ENCODE data around the gene MCTP1.

Gene MCTP1

DNA sequence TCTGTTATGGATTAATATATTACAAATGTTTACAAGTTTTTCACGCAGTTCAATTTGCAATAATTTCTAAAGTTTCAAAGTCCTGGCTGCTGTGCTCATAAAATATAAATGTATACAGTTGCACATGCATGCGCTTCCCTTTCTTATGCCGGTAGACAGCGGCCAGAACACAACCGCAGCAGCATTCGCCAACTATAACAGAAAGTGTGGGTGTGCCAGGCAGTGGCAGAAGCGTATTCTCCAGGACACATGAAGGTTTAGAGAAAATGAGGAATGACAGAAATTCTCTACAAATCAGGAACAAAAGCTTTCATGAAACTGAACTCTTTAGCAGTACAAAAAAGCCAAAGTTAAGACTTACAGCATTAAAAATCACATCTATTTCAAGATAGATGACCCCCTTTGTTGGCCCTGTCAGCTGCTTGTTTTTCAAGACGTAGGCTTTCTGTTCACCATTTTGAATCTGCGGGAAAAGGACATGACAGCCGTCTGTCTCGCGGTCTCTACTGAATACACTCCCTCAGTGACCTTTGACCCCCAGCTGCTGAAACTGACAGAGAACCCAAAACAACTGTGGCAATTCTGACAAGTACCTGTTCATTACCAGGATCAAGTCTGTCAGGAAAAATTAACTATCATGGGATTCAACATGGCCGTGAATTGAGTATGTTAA is 414.2 kb downstream of the MCTP1 start:
- Histone ChIP-seq H3K4me3 (ENCODE audit: low read length) (no peak overlapping the region), H3K4me2 (ENCODE audit: low read length) (no peak overlapping the region), H3K9me2 (replicated peaks; ENCODE audit: control insufficient read depth, low read length) (no peaks in the 10 kb centered on the region), H4K20me1 (ENCODE audit: control insufficient read depth, insufficient read depth, low read depth, low read length) (no peaks in the 10 kb centered on the region), H3K27me3 (ENCODE audit: control insufficient read depth, low read length) (no peaks in the 10 kb centered on the region), H3K4me1 (ENCODE audit: control insufficient read depth, low read length) (no peaks in the 10 kb centered on the region), H3K27ac (ENCODE audit: low read depth, low read length) (no peak overlapping the region), H3K79me2 (ENCODE audit: control insufficient read depth, low read length) (no peaks in the 10 kb centered on the region), H3K9me3 (ENCODE audit: control insufficient read depth, insufficient read depth, low read length) (no peaks in the 10 kb centered on the region), H3F3A (ENCODE audit: control insufficient read depth, insufficient read depth) (no peaks in the 10 kb centered on the region), H3K36me3 (ENCODE audit: control insufficient read depth, low read length) (no peaks in the 10 kb centered on the region)
- no peak for TF ChIP-seq EZH2phosphoT487 (IDR thresholded peaks at IDR 0.05; ENCODE audit: borderline replicate concordance, low read length)
- TF ChIP-seq, protein P1, sequence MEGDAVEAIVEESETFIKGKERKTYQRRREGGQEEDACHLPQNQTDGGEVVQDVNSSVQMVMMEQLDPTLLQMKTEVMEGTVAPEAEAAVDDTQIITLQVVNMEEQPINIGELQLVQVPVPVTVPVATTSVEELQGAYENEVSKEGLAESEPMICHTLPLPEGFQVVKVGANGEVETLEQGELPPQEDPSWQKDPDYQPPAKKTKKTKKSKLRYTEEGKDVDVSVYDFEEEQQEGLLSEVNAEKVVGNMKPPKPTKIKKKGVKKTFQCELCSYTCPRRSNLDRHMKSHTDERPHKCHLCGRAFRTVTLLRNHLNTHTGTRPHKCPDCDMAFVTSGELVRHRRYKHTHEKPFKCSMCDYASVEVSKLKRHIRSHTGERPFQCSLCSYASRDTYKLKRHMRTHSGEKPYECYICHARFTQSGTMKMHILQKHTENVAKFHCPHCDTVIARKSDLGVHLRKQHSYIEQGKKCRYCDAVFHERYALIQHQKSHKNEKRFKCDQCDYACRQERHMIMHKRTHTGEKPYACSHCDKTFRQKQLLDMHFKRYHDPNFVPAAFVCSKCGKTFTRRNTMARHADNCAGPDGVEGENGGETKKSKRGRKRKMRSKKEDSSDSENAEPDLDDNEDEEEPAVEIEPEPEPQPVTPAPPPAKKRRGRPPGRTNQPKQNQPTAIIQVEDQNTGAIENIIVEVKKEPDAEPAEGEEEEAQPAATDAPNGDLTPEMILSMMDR (IDR thresholded peaks at IDR 0.05; ENCODE audit: low read depth, low read length, poor library complexity, severe bottlenecking): no peak

- no peak overlapping the region for H3K4me2 ChIP-seq (ENCODE audit: low read length)
Measured at GRCh38 chr5:94869921-94870320, 415.0 kb downstream of the MCTP1 start.

DNA sequence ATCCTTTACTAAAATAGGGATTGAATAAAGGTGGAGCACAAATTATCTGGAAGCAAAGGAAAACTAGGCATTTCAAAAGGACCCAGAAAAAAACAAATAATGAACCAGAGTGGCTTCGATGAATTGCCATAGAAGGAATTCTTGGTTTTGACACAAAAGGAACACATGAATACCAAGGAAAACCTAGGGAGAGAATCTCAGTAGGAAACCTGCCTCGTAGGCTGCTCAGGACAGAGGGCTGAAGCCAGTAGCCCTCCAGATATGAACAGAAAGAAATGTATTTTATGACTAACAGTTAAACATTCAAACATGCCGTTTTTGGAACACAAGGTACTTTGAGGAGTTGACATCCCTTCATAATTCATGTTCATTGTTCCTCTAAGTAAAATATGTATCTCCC is 420.9 kb downstream of the MCTP1 start:
- H3K4me3 ChIP-seq (ENCODE audit: low read length): no peak overlapping the region
- H3K27me3 ChIP-seq (ENCODE audit: control insufficient read depth, low read length): no peaks in the 10 kb centered on the region
- H3K36me3 ChIP-seq (ENCODE audit: control insufficient read depth, low read length): no peaks in the 10 kb centered on the region
- H3K4me1 ChIP-seq (ENCODE audit: control insufficient read depth, low read length): no peaks in the 10 kb centered on the region
- H3K79me2 ChIP-seq (ENCODE audit: control insufficient read depth, low read length): no peaks in the 10 kb centered on the region
- no peaks in the 10 kb centered on the region for H4K20me1 ChIP-seq (ENCODE audit: control insufficient read depth, insufficient read depth, low read depth, low read length)
- H3K4me2 ChIP-seq (ENCODE audit: low read length): no peak overlapping the region
- no peak overlapping the region for H3K27ac ChIP-seq (ENCODE audit: low read depth, low read length)
- H3K9me3 ChIP-seq (ENCODE audit: control insufficient read depth, insufficient read depth, low read length): no peaks in the 10 kb centered on the region
- H3K9me2 ChIP-seq (replicated peaks; ENCODE audit: control insufficient read depth, low read length): no peaks in the 10 kb centered on the region
- TF ChIP-seq EZH2phosphoT487 (IDR thresholded peaks at IDR 0.05; ENCODE audit: borderline replicate concordance, low read length): no peak
- TF ChIP-seq, protein P1 (IDR thresholded peaks at IDR 0.05; ENCODE audit: low read depth, low read length, poor library complexity, severe bottlenecking): no peak
- no peaks in the 10 kb centered on the region for H3F3A ChIP-seq (ENCODE audit: control insufficient read depth, insufficient read depth)

More at GRCh38 chr5:94869921-94870320, 415.0 kb downstream of the MCTP1 start:
- Histone ChIP-seq H3K79me2 (ENCODE audit: control insufficient read depth, low read length) (no peaks in the 10 kb centered on the region), H3F3A (ENCODE audit: control insufficient read depth, insufficient read depth) (no peaks in the 10 kb centered on the region), H3K27me3 (ENCODE audit: control insufficient read depth, low read length) (no peaks in the 10 kb centered on the region), H3K9me2 (replicated peaks; ENCODE audit: control insufficient read depth, low read length) (no peaks in the 10 kb centered on the region), H3K4me3 (ENCODE audit: low read length) (no peak overlapping the region), H4K20me1 (ENCODE audit: control insufficient read depth, insufficient read depth, low read depth, low read length) (no peaks in the 10 kb centered on the region), H3K27ac (ENCODE audit: low read depth, low read length) (no peak overlapping the region), H3K36me3 (ENCODE audit: control insufficient read depth, low read length) (no peaks in the 10 kb centered on the region), H3K9me3 (ENCODE audit: control insufficient read depth, insufficient read depth, low read length) (no peaks in the 10 kb centered on the region), H3K4me1 (ENCODE audit: control insufficient read depth, low read length) (no peaks in the 10 kb centered on the region)
- TF ChIP-seq EZH2phosphoT487 (IDR thresholded peaks at IDR 0.05; ENCODE audit: borderline replicate concordance, low read length): no peak
- TF ChIP-seq, protein P1 (IDR thresholded peaks at IDR 0.05; ENCODE audit: low read depth, low read length, poor library complexity, severe bottlenecking): no peak
